ENCODE measurements around the gene CRX. TPM values are rescaled to one million over a fixed set of nuclear protein-coding genes. Genes with fewer than 3 reads are reported as not detected.
"Not testable (repeated sequence)": the region's sequence is repeated elsewhere in the genome, so short reads cannot be mapped to it uniquely, and the experiment has no call there.

Gene CRX
- total RNA-seq (2014; rRNA removed; shearing (Covaris generic)) = not detected in 2 replicates

DNA sequence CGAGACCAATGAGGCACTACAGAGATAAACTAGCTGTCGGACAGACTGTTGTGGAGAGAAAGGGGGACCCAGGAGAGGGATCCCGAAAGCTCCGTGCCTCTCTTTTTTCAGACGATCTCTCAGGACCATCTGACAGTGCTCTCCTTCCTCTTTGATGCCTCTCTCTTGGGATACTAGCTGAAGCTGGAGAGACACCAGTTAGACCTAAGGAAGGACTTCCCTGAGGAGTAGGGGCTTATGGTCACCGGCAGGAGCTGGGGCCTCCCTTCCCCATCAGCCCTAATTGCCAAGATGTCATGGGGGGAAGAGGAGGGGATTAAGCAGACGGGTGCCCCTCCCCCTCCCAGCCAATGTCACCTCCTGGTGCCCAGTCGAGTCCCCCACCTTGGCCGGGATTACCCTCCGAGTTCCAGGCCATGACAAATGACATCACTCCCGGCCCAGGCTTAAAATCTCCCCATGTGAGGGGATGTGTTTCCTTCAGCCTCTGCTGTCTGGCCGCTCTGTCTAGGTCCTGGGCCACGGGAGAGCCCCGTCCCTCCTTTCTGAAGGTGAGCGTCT lies at the start of gene CRX:
CRX (plus strand) TSS at position 478 of the 561 bp plus-strand sequence. CDS start 12,507 bp downstream, outside the sequence.
- no peak for DNase-seq (ENCODE audit: low spot score)

GRCh38 chr19:47776568-47776967 lies 45.2 kb upstream of the CRX start:
- no peak for DNase-seq (ENCODE audit: low spot score)

DNA sequence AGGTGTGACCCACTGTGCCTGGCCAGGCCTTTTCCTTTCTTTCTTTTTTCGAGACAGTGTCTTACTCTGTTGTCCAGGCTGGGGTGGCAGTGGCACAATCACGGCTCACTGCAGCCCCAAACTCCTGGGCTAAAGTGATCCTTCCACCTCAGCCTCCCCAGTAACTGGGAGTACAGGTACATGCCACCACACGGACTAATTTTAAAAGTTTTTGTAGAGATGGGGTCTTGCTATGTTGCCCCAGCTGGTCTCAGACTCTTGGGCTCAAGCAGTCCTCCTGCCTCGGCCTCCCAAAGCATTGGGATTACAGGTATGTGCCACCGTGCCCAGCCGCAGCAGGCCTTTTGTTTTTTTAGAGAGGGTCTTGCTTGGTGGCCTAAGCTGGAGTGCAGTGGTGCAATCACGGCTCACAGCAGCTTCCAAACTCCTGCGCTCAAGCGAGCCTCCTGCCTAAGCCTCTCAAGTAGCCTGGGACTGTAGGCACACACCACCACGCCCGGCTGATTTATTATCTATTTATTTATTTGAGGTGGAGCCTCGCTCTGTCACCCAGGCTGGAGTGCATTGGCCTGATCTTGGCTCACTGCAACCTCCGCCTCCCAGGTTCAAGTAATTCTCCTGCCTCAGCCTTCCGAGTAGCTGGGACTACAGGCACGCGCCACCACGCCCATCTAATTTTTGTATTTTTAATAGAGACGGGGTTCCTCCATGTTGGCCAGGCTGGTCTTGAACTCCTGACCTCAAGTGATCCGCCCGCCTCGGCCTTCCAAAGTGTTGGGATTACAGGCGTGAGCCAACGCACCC lies 44.3 kb upstream of the CRX start:
- DNase-seq (ENCODE audit: low spot score) = not testable (repeated sequence)

DNA sequence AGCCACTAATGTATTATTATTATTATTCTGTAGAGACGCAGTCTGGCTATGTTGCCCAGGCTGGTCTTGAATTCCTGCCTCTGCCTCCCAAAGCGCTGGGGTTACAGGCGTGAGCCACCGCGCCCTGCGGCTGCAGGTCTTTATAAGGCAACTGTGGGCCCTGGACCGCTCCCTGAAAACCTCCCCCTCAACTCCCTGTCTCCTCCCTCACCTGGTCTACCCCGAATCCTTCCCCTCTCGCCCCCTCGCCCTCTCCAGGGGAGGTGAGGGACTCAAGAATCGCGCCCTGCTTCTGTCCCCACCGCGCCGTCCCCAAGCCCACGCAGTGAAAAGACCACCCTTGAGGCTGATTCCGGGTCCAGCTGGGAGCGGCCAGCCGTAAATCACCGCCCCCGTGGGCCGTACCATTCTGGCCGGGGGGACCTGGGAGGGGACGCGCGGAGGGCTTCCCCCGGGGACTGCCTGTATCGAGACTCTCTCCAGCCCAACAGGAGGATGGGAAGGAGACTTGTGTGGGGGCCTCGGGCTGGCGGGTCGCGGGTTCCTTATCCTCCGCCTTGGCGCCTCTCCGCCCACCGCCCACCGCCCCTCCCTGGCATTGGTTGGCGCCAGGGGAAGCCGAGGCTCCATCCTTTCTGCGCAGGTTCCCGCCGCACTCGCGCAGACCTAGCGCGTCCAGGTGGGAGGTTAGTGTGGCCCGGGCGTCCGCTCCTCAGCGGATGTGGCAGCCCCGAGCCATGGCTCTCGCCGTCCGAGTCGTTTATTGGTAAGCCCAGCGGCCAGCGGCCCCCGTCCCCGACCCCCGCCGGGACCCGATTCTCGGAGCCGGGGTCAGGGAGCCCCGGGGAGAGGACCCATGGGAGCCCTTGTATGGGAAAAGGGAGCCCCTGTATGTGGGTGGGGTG lies 43.4 kb upstream of the CRX start, which contains the start of gene SELENOW:
SELENOW (plus strand) TSS at position 655 of the 905 bp plus-strand sequence; CDS start at position 738, 83 bp downstream.
- peak; percentile 66 for DNase-seq (ENCODE audit: low spot score)

DNA sequence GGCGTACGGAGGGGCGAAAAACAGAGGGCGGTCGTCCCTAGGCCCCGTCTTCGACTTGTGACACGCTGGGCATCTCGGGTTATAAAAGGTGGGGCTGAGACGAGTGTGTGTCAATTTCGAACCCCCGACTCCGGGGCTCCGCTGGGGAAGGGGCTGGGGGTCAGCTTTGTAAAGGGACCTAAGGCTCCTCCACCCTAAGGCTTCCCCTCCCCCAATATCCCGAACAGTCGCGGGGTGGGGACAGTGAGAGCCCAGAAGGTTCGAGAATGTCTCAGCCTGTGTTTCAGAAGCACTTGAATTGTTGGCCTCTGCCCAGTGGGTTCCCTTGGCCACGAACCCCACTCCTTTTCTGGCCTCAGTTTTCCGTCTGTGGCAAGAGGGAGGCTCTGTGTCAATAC lies 42.8 kb upstream of the CRX start:
- no peak for DNase-seq (ENCODE audit: low spot score)

DNA sequence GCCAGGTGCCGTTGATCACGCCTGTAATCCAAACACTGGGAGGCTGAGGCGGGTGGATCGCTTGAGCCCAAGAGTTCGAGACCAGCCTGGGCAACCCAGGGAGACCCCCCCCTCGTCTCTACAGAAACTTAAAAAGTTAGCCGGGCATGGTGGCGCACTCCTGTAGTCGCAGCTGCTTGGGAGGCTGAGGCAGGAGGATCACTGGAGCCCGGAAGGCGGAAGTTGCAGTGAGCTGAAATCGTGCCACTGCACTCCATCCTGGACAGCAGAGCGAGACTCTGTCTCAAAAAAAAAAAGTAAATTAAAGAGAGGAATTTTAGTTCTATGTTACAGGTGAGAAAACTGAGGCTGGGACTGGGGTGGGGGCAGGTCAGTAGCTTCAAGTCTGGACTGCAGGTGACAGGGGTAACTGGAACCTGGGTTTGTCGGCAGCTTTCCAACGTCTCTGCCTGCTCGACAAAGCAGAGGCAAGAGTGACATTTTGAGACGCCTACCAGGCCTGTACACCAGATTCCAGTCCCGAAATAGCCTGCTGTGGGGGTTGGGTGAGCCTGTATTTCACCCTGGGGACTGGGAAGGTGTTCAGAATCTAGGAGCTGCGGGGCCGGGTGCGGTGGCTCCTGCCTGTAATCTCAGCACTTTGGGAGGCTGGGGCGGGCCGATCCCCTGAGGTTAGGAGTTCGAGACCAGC lies 42.1 kb upstream of the CRX start:
- no peak for DNase-seq (ENCODE audit: low spot score)

DNA sequence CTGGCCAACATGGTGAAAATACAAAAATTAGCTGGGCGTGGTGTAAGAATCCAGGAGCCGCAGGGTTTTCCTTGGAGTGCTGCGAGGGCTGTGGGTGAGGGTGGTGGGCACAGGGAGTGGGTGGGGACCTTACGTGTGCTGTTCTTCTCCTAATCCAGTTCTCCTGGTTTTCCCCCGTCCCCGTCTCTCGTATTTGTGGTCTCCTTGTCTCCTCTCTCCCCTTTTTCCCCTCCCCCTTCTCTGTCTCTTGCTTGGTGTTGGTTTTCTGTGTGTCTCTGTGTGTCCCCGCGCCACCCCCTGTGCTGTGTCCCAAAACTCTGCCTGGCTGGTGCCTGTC lies 41.6 kb upstream of the CRX start:
- DNase-seq (ENCODE audit: low spot score) = no peak

GRCh38 chr19:47781590-47782262 lies 40.0 kb upstream of the CRX start:
- no peak for DNase-seq (ENCODE audit: low spot score)

DNA sequence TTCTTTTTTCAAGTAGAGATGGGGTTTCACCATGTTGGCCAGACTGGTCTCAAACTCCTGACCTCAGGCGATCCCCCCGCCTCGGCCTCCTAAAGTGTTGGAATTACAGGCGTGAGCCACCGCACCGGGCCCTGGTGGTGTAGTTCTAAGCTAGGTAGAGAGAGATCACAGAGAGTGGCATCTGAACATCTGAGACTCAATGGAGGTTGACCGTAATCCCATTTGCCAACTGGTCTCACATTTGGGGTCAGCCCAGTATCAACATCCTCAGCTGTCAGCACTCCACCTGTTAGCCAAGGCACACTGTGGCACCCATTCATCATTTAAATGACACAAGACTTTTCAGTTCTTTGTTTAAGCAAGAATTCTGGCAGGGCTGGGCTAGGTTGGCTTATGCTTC lies 35.2 kb upstream of the CRX start:
- DNase-seq (ENCODE audit: low spot score) = no peak

- not testable (repeated sequence) for DNase-seq (ENCODE audit: low spot score)
Measured at GRCh38 chr19:47787307-47787706, 34.4 kb upstream of the CRX start.

DNA sequence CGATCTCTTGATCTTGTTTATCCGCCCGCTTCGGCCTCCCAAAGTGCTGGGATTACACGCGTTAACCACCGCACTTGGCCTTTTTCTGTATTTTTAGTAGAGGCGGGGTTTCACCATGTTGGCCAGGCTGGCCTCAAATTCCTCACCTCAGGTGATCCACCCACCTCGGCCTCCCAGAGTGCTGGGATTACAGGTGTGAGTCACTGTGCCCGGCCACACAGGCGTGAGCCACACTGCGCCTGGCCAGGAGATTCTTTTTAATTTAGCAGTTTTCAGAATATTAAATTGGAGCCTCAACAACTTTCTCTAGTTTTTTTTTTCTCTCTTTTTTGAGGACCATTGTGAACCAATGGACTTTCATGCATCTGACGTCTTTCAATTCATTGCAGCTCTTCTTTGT lies 31.9 kb upstream of the CRX start:
- DNase-seq (ENCODE audit: low spot score) = not testable (repeated sequence)

GRCh38 chr19:47790398-47790814 lies 31.3 kb upstream of the CRX start:
- peak; percentile 77 for DNase-seq (ENCODE audit: low spot score)

GRCh38 chr19:47792616-47793015 lies 29.1 kb upstream of the CRX start:
- DNase-seq (ENCODE audit: low spot score) = no peak

- DNase-seq (ENCODE audit: low spot score) = no peak
Measured at GRCh38 chr19:47794526-47794925, 27.2 kb upstream of the CRX start.

GRCh38 chr19:47796785-47797184 lies 25.0 kb upstream of the CRX start:
- no peak for DNase-seq (ENCODE audit: low spot score)

DNA sequence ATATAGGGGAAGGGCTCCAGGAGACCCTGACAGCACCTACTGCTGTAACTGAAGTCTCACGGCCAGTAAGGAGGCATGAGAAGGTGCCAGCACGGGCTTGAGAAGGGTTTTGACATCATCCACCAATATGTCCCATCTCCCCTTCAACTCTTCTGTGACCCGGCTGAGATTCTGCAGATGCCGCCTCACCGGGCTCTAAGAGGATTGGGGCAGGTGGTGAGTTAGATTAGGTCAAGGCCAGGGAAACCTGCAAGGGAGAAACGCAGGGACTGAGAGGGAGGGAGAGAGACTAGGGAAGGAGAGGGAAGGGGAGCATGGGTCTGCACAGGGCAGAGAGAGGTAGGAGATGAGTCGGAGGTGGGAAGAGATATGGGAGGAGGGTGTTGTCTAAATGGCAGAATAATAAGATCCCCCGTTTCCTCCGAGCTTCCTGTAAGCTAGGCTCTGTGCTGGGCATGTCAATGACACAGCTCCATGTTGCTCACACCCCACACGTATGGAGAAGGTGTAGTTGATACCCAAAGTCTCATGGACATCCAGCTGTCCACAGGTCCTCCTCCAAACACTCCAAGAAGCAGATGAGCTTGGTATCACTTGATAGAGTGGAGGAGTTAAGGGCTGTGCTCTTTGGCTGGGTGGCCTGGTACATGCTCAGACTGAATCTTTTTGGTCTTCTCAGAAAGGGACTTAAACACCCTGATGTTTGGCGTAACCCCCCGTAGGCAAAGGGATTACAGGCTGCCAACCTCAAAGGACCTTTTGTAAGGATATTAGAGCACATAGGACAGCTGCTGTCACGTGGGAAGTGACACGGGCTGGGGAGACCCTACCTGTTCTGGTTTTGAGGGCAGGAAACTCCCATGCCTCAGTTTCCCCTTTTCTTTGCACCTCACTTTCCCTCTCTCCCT lies 23.5 kb upstream of the CRX start:
- no peak for DNase-seq (ENCODE audit: low spot score)

GRCh38 chr19:47798904-47799266 lies 22.9 kb upstream of the CRX start:
- DNase-seq (ENCODE audit: low spot score) = no peak

DNA sequence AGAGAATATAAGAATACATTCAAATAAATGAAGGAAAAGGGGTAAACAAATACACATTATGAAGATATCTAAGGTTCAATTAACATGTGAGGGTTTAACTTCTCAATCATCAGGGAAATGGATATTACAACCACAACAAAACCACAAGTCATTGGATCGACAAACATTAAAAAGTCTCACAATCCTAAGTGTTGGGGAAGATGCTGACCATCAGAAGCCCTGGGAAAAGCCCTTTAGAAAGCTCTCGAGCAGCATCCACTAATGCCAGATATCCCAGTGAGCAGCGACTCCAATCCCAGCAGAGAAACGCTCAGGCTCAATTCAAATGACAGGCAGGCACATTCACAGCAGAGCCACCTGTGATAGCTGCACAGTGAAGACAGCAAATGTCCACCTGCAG lies 20.5 kb upstream of the CRX start:
- no peak for DNase-seq (ENCODE audit: low spot score)

DNA sequence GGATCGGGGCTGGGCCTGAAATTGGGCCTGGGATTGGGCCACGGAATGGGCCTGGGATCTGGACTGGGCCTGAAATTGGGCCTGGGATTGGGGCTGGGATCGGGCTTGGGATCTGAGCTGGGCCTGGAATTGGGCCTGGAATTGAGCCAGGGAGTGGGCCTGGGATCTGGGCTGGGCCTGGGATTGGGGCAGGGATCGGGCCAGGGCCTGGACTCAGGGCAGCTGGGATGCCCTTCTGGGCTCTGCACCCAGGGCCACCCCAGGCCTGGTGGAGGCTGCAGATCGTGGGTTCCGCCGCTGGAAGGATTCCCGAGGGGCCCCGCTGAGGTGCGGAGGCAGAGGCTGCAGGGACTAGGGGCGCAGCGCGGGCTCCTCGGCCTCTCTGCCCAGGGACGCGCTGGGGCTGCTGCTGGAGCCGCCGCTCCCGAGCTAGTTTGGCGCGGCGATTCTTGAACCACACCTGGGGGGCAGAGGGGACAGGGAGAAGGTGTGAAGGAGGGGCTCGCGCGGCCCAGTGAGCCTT lies 19.2 kb upstream of the CRX start:
- DNase-seq (ENCODE audit: low spot score) = no peak

DNA sequence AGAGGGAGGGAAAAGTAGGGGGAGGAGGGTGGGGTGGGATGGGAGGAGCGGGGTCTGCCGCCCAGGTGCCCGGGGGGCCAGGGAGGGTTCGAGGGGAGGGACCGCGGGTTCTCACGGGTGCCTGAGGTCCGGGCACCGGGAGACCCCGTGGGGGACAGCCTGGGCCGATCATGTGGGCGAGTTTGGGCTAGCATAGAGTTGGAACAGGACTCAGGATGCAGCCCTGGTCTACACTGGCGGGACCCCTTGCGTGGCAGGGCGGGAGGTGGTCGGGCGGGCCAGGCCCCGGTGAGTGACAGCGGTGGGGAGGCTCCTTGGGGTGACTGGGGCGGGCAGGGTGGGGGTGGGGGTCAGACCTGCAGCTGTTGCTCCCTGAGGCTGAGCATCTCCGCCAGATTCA lies 18.6 kb upstream of the CRX start:
- not testable (repeated sequence) for DNase-seq (ENCODE audit: low spot score)
